Activated T-cell treated with anti-CD3 and anti-CD28 coated beads, Interleukin-2, amount 50 U/mL, for 72 hours (primary cell): ENCODE measurements around the gene TMEM61. TPM values are rescaled to one million over a fixed set of nuclear protein-coding genes. Genes with fewer than 3 reads are reported as not detected.
"Not testable (repeated sequence)": the region's sequence is repeated elsewhere in the genome, so short reads cannot be mapped to it uniquely, and the experiment has no call there.

Experiments
- ATAC-seq, 2 donors: fragments of 150-1000 bp; cut with Tn5 transposase; replicated peaks in 1 of 2; 2 replicates each; pipeline ENCODE4 v1.10.0; 2021; ENCODE audit warnings: moderate library complexity in 2 of 2, mild to moderate bottlenecking in 1 of 2
- DNase-seq, 2 donors: peaks; one replicate each; pipeline ENCODE4 v3.0.0; 2021 to 2022; ENCODE audit warnings: mixed read lengths in 1 of 2
- H3K27ac Mint-ChIP-seq: one replicate; pipeline ENCODE4 v1.8.0; 2022; ENCODE audit warnings: mild to moderate bottlenecking, moderate library complexity, mixed read lengths
- H3K27me3 Mint-ChIP-seq: one replicate; pipeline ENCODE4 v1.8.0; 2022; ENCODE audit warnings: low read depth, mixed read lengths
- H3K36me3 Mint-ChIP-seq, 2 donors: one replicate each; pipeline ENCODE4 v1.8.0; 2022; ENCODE audit warnings: mixed read lengths in 2 of 2, mild to moderate bottlenecking in 1 of 2; ENCODE audit not compliant: insufficient read depth in 2 of 2
- H3K4me1 Mint-ChIP-seq: one replicate; pipeline ENCODE4 v1.8.0; 2022; ENCODE audit warnings: low read depth, mixed read lengths
- H3K4me3 Mint-ChIP-seq, 2 donors: one replicate each; pipeline ENCODE4 v1.8.0; 2022; ENCODE audit warnings: mild to moderate bottlenecking in 2 of 2, mixed read lengths in 2 of 2, moderate library complexity in 2 of 2
- H3K9me3 Mint-ChIP-seq, 2 donors: one replicate each; pipeline ENCODE4 v1.8.0; 2022; ENCODE audit warnings: mixed read lengths in 2 of 2
- total RNA-seq, 2 donors: library from RNA; stranded (reverse); gene quantifications; one replicate each; pipeline ENCODE4 v1.2.3, GENCODE V29; 2022

The TMEM61 gene
- total RNA-seq, 2 donors from 2014 or later = not detected

- ATAC-seq (no peak), DNase-seq (no peak)
These were observed 30.4 kb upstream of the TMEM61 start for GRCh38 chr1:54950006-54950368.

GRCh38 chr1:54950369-54951163 is 29.9 kb upstream of the TMEM61 start:
- Mint-ChIP-seq H3K4me3 (no peak overlapping the region), H3K27me3 (peaks cover 15% of the 10 kb centered on the region), H3K36me3 (no peaks in the 10 kb centered on the region), H3K4me1 (peaks cover 7% of the 10 kb centered on the region), H3K9me3 (no peaks in the 10 kb centered on the region), H3K27ac (no peak overlapping the region)
- DNase-seq (peak; percentile 49 to 61), ATAC-seq (peak; percentile 43 to 51)

More at GRCh38 chr1:54950006-54950368, 30.4 kb upstream of the TMEM61 start:
- Mint-ChIP-seq H3K9me3 (no peaks in the 10 kb centered on the region), H3K4me3 (no peak overlapping the region), H3K27ac (no peak overlapping the region), H3K4me1 (peaks cover 10% of the 10 kb centered on the region), H3K27me3 (peaks cover 15% of the 10 kb centered on the region), H3K36me3 (no peaks in the 10 kb centered on the region)

- ATAC-seq = no peak
- Mint-ChIP-seq H3K36me3 (no peaks in the 10 kb centered on the region), H3K27me3 (peaks cover 15% of the 10 kb centered on the region), H3K4me3 (no peak overlapping the region), H3K4me1 (peaks cover 7% of the 10 kb centered on the region), H3K27ac (no peak overlapping the region), H3K9me3 (no peaks in the 10 kb centered on the region)
- DNase-seq = no peak
These were observed 28.6 kb upstream of the TMEM61 start for GRCh38 chr1:54951810-54952226.

GRCh38 chr1:54952950-54953718 is 27.3 kb upstream of the TMEM61 start:
- H3K36me3 Mint-ChIP-seq = peaks cover 0 to 3% of the 10 kb centered on the region in 2 donors
- H3K4me3 Mint-ChIP-seq = no peak overlapping the region

GRCh38 chr1:54953846-54954245 is 26.6 kb upstream of the TMEM61 start:
- peaks cover 3 to 6% of the 10 kb centered on the region in 2 donors for H3K9me3 Mint-ChIP-seq
- peaks cover 7% of the 10 kb centered on the region for H3K4me1 Mint-ChIP-seq
- DNase-seq = no peak
- no peak overlapping the region for H3K4me3 Mint-ChIP-seq
- H3K36me3 Mint-ChIP-seq = peaks cover 3% of the 10 kb centered on the region in 2 donors
- H3K27me3 Mint-ChIP-seq = peaks cover 15% of the 10 kb centered on the region
- ATAC-seq = no peak
- H3K27ac Mint-ChIP-seq = no peak overlapping the region

More at GRCh38 chr1:54952950-54953718, 27.3 kb upstream of the TMEM61 start:
- peaks cover 3 to 6% of the 10 kb centered on the region in 2 donors for H3K9me3 Mint-ChIP-seq
- H3K27me3 Mint-ChIP-seq = peaks cover 15% of the 10 kb centered on the region
- H3K27ac Mint-ChIP-seq = no peak overlapping the region
- peaks cover 7% of the 10 kb centered on the region for H3K4me1 Mint-ChIP-seq
- no peak for ATAC-seq
- no peak for DNase-seq

GRCh38 chr1:54955359-54955758 is 25.1 kb upstream of the TMEM61 start:
- ATAC-seq (no peak), DNase-seq (no peak)
- Mint-ChIP-seq H3K27me3 (peaks cover 10% of the 10 kb centered on the region), H3K36me3 (peaks cover 3 to 8% of the 10 kb centered on the region in 2 donors), H3K27ac (no peak overlapping the region), H3K4me1 (peaks cover 3% of the 10 kb centered on the region), H3K9me3 (peaks cover 3 to 6% of the 10 kb centered on the region in 2 donors), H3K4me3 (no peak overlapping the region)

- Mint-ChIP-seq H3K36me3 (peaks cover 3 to 8% of the 10 kb centered on the region in 2 donors), H3K27ac (no peak overlapping the region), H3K4me1 (no peaks in the 10 kb centered on the region), H3K4me3 (no peak overlapping the region), H3K27me3 (peaks cover 10% of the 10 kb centered on the region), H3K9me3 (peaks cover 3 to 6% of the 10 kb centered on the region in 2 donors)
- DNase-seq (no peak), ATAC-seq (no peak)
These were observed 23.7 kb upstream of the TMEM61 start for GRCh38 chr1:54956726-54957125.

- no peak for DNase-seq
- Mint-ChIP-seq H3K27me3 (peaks cover 3% of the 10 kb centered on the region), H3K4me1 (no peaks in the 10 kb centered on the region), H3K4me3 (no peak overlapping the region), H3K36me3 (peaks cover 3 to 8% of the 10 kb centered on the region in 2 donors), H3K27ac (no peak overlapping the region), H3K9me3 (peaks cover 3 to 6% of the 10 kb centered on the region in 2 donors)
- no peak for ATAC-seq
These were observed 21.2 kb upstream of the TMEM61 start for GRCh38 chr1:54959241-54959640.

- Mint-ChIP-seq H3K9me3 (peaks cover 0 to 2% of the 10 kb centered on the region in 2 donors), H3K27ac (no peak overlapping the region), H3K27me3 (peaks cover 14% of the 10 kb centered on the region), H3K36me3 (peaks cover 1 to 8% of the 10 kb centered on the region in 2 donors), H3K4me3 (no peak overlapping the region), H3K4me1 (no peaks in the 10 kb centered on the region)
- DNase-seq (no peak), ATAC-seq (peak in 1 of 2 donors; percentile 62)
These were observed 17.6 kb upstream of the TMEM61 start for GRCh38 chr1:54962612-54963395.

GRCh38 chr1:54963829-54964228 is 16.6 kb upstream of the TMEM61 start:
- H3K36me3 Mint-ChIP-seq, H3K27ac Mint-ChIP-seq, ATAC-seq: not testable (repeated sequence)

GRCh38 chr1:54965624-54966340 is 14.6 kb upstream of the TMEM61 start:
- Mint-ChIP-seq H3K4me1 (no peaks in the 10 kb centered on the region), H3K36me3 (no peaks in the 10 kb centered on the region), H3K4me3 (peak overlapping the region in 1 of 2 donors; percentile 45), H3K9me3 (no peaks in the 10 kb centered on the region), H3K27me3 (peaks cover 19% of the 10 kb centered on the region), H3K27ac (no peak overlapping the region)
- ATAC-seq (peak; percentile 34 to 80), DNase-seq (no peak)

More at GRCh38 chr1:54963829-54964228, 16.6 kb upstream of the TMEM61 start:
- not testable (repeated sequence) for H3K4me3 Mint-ChIP-seq, DNase-seq, H3K4me1 Mint-ChIP-seq, H3K9me3 Mint-ChIP-seq
- peaks cover 14% of the 10 kb centered on the region for H3K27me3 Mint-ChIP-seq

- no peak for ATAC-seq
- H3K27ac Mint-ChIP-seq = no peak overlapping the region
- H3K4me3 Mint-ChIP-seq = no peak overlapping the region
- peaks cover 10% of the 10 kb centered on the region for H3K4me1 Mint-ChIP-seq
- no peak for DNase-seq
- no peaks in the 10 kb centered on the region for H3K9me3 Mint-ChIP-seq
- peaks cover 26% of the 10 kb centered on the region for H3K27me3 Mint-ChIP-seq
- no peaks in the 10 kb centered on the region for H3K36me3 Mint-ChIP-seq
These were observed 13.1 kb upstream of the TMEM61 start for GRCh38 chr1:54967372-54967771.
